ENCODE measurements around the gene EVX1.
A peak's percentile ranks its signal among the peaks of the same experiment; 100 is the strongest.

EVX1 gene

DNA sequence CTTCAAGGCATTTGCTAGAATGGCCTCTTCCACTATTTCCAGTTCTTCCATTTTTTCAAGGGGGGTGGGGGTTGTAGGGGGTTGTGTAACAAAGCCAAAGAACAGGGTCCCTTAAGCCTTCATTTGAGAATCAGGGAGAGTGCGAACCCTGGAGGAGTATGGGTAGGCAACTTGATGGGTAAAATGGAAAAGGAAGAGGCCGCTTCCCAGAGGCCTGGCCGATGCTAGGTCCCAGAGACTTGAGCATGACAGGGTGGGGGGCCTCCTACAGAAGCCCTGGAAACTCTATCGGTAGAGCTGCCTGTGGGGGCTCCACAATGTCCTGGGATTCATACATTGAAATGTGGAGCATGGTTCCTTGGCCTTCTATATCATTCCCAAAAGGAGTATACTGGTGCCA lies 33.6 kb upstream of the EVX1 start:
- Histone ChIP-seq H3K4me3 (ENCODE audit: low read depth, low read length, poor library complexity, severe bottlenecking) (no peak overlapping the region), H3K4me1 (ENCODE audit: insufficient read depth, low read length, severe bottlenecking) (no peaks in the 10 kb centered on the region), H4K20me1 (ENCODE audit: insufficient read depth, low read length) (no peaks in the 10 kb centered on the region), H3K79me2 (ENCODE audit: insufficient read depth, low read length) (no peaks in the 10 kb centered on the region), H3K36me3 (ENCODE audit: insufficient read depth, low read length) (no peaks in the 10 kb centered on the region), H3K9ac (ENCODE audit: low read length) (no peak overlapping the region), H2AFZ (ENCODE audit: low read length) (no peak overlapping the region), H3K9me2 (ENCODE audit: low read depth, low read length) (no peaks in the 10 kb centered on the region), H3K27me3 (ENCODE audit: insufficient read depth, low read length) (peaks cover 16% of the 10 kb centered on the region), H3K27ac (ENCODE audit: low read depth, low read length, poor library complexity, severe bottlenecking) (no peak overlapping the region), H3K4me2 (ENCODE audit: low read length) (no peak overlapping the region), H3K9me3 (ENCODE audit: low read length) (no peaks in the 10 kb centered on the region), H3F3A (ENCODE audit: insufficient read depth, low read length) (no peaks in the 10 kb centered on the region)
- no peak for TF ChIP-seq EZH2 (IDR thresholded peaks at IDR 0.05; ENCODE audit: borderline replicate concordance, low read length)
- TF ChIP-seq, protein P1, sequence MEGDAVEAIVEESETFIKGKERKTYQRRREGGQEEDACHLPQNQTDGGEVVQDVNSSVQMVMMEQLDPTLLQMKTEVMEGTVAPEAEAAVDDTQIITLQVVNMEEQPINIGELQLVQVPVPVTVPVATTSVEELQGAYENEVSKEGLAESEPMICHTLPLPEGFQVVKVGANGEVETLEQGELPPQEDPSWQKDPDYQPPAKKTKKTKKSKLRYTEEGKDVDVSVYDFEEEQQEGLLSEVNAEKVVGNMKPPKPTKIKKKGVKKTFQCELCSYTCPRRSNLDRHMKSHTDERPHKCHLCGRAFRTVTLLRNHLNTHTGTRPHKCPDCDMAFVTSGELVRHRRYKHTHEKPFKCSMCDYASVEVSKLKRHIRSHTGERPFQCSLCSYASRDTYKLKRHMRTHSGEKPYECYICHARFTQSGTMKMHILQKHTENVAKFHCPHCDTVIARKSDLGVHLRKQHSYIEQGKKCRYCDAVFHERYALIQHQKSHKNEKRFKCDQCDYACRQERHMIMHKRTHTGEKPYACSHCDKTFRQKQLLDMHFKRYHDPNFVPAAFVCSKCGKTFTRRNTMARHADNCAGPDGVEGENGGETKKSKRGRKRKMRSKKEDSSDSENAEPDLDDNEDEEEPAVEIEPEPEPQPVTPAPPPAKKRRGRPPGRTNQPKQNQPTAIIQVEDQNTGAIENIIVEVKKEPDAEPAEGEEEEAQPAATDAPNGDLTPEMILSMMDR (IDR thresholded peaks at IDR 0.05; ENCODE audit: low read length), result no peak

DNA sequence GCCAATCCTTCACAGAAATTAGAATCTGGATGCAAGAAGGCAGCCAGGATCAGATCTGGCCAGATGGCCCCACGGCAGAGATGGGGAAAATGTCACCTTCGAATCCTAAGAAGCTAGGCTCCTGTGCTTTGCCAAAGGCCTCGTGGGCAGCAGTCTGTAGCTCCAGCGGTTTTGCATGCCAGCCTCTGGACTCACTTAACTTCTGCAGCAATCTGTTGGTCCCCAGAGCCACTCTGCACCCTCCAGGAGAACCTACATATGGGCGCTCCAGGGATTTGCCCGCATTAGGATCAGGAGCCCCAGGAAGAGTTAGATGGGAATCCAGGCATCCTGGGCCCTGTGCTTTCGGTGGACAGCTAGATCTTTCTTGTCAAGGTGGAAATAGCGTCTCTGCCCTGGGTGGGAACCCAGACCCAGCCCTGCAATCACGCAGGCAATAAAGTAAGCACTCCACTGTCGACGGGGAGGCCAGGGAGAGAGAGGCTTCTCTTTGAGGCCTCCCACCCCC lies 32.6 kb upstream of the EVX1 start:
- peaks cover 16% of the 10 kb centered on the region for H3K27me3 ChIP-seq (ENCODE audit: insufficient read depth, low read length)
- H3K36me3 ChIP-seq (ENCODE audit: insufficient read depth, low read length), result no peaks in the 10 kb centered on the region
- H4K20me1 ChIP-seq (ENCODE audit: insufficient read depth, low read length), result no peaks in the 10 kb centered on the region
- H3K4me1 ChIP-seq (ENCODE audit: insufficient read depth, low read length, severe bottlenecking), result no peaks in the 10 kb centered on the region
- no peaks in the 10 kb centered on the region for H3K79me2 ChIP-seq (ENCODE audit: insufficient read depth, low read length)
- H3K9me2 ChIP-seq (ENCODE audit: low read depth, low read length), result no peaks in the 10 kb centered on the region
- H3K27ac ChIP-seq (ENCODE audit: low read depth, low read length, poor library complexity, severe bottlenecking), result no peak overlapping the region
- H3K4me2 ChIP-seq (ENCODE audit: low read length), result no peak overlapping the region
- H3K4me3 ChIP-seq (ENCODE audit: low read depth, low read length, poor library complexity, severe bottlenecking), result no peak overlapping the region
- no peak for TF ChIP-seq EZH2 (IDR thresholded peaks at IDR 0.05; ENCODE audit: borderline replicate concordance, low read length)
- TF ChIP-seq, protein P1 (IDR thresholded peaks at IDR 0.05; ENCODE audit: low read length), result no peak
- no peak overlapping the region for H3K9ac ChIP-seq (ENCODE audit: low read length)
- H3F3A ChIP-seq (ENCODE audit: insufficient read depth, low read length), result no peaks in the 10 kb centered on the region
- H3K9me3 ChIP-seq (ENCODE audit: low read length), result no peaks in the 10 kb centered on the region
- H2AFZ ChIP-seq (ENCODE audit: low read length), result no peak overlapping the region

DNA sequence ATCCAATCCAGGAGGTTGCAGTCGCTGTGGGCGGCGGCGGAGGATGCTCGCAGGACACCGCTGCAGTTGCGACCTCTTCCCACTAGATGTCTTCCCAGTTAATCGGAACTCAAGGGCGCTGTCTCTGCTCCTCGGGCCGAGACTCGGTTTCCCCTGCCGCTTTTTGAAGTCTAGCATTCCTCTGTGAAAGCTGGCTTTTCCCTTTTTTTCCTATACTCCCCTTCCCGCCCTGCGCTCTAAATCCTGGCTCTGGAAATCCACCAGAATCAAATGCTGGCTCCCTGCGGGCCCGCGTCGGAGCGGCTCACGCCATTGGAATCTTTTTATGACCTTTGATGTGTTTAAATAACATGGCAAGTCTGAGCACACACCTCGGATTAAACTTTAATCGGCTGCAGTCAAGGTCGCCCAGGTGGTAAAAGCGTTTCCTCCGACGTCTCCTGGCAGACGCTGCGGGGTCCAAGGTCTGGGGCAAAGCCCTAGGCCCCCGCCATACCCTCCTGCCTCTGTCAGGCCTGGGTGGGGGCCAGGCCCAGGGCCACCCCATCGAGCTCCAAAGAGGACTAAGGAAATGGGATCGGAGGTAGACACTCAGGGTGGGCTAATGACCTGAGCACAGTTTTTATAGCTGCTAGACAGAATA lies 32.0 kb upstream of the EVX1 start:
- Histone ChIP-seq H3K27me3 (ENCODE audit: insufficient read depth, low read length) (peaks cover 16% of the 10 kb centered on the region), H3K36me3 (ENCODE audit: insufficient read depth, low read length) (no peaks in the 10 kb centered on the region), H3K27ac (ENCODE audit: low read depth, low read length, poor library complexity, severe bottlenecking) (no peak overlapping the region), H4K20me1 (ENCODE audit: insufficient read depth, low read length) (no peaks in the 10 kb centered on the region), H3K4me1 (ENCODE audit: insufficient read depth, low read length, severe bottlenecking) (no peaks in the 10 kb centered on the region), H3K79me2 (ENCODE audit: insufficient read depth, low read length) (no peaks in the 10 kb centered on the region), H3K4me2 (ENCODE audit: low read length) (no peak overlapping the region), H3F3A (ENCODE audit: insufficient read depth, low read length) (no peaks in the 10 kb centered on the region), H3K9me3 (ENCODE audit: low read length) (no peaks in the 10 kb centered on the region), H3K9ac (ENCODE audit: low read length) (no peak overlapping the region), H3K4me3 (ENCODE audit: low read depth, low read length, poor library complexity, severe bottlenecking) (no peak overlapping the region), H2AFZ (ENCODE audit: low read length) (no peak overlapping the region), H3K9me2 (ENCODE audit: low read depth, low read length) (no peaks in the 10 kb centered on the region)
- no peak for TF ChIP-seq EZH2 (IDR thresholded peaks at IDR 0.05; ENCODE audit: borderline replicate concordance, low read length)
- TF ChIP-seq, protein P1 (IDR thresholded peaks at IDR 0.05; ENCODE audit: low read length), result peak; percentile 85
